HG03045 (cell line): ENCODE data around the gene TOB2.
"Not testable (repeated sequence)": the region's sequence is repeated elsewhere in the genome, so short reads cannot be mapped to it uniquely, and the experiment has no call there.

Experiments used
- ATAC-seq: cut with Tn5 transposase; IDR thresholded peaks from one replicate; pipeline ENCODE4 v1.9.1; 2021; ENCODE audit warnings: mild to moderate bottlenecking, moderate library complexity; ENCODE audit not compliant: unreplicated experiment

The TOB2 gene

GRCh38 chr22:41468381-41469217 is 22.0 kb upstream of the TOB2 start, which contains the start of the genes ACO2 and PHF5A:
ACO2 (plus strand) TSS chr22:41469117; CDS start chr22:41469147, 30 bp downstream.
PHF5A (minus strand) TSS chr22:41468692; CDS start chr22:41468653, 39 bp downstream.
- ATAC-seq = peak; percentile 85

GRCh38 chr22:41461901-41462300 is 15.3 kb upstream of the TOB2 start:
- ATAC-seq = no peak

- not testable (repeated sequence) for ATAC-seq
These were observed 13.5 kb upstream of the TOB2 start for GRCh38 chr22:41460071-41460470.

GRCh38 chr22:41459431-41459830 is 12.8 kb upstream of the TOB2 start:
- ATAC-seq = no peak

GRCh38 chr22:41458161-41458728 is 11.6 kb upstream of the TOB2 start:
- ATAC-seq = no peak

GRCh38 chr22:41448189-41448808 is 1.7 kb upstream of the TOB2 start:
- peak; percentile 45 for ATAC-seq

- ATAC-seq = no peak
These were observed 1.0 kb upstream of the TOB2 start for GRCh38 chr22:41447435-41448188.

GRCh38 chr22:41446057-41446501 is 522 bp downstream of the TOB2 start:
- no peak for ATAC-seq

GRCh38 chr22:41445129-41446056 is 1.2 kb downstream of the TOB2 start:
- no peak for ATAC-seq

GRCh38 chr22:41444360-41445128 is 2.1 kb downstream of the TOB2 start:
- peak; percentile 40 for ATAC-seq

GRCh38 chr22:41442240-41442792 is 4.3 kb downstream of the TOB2 start:
- no peak for ATAC-seq

- not testable (repeated sequence) for ATAC-seq
These were observed 6.1 kb downstream of the TOB2 start for GRCh38 chr22:41440511-41440910.

- ATAC-seq = no peak
These were observed 9.4 kb downstream of the TOB2 start for GRCh38 chr22:41437198-41437597.

- ATAC-seq = no peak
These were observed 10.1 kb downstream of the TOB2 start for GRCh38 chr22:41436322-41437113.

GRCh38 chr22:41435560-41435959 is 11.0 kb downstream of the TOB2 start:
- ATAC-seq = no peak

GRCh38 chr22:41434361-41435003 is 12.1 kb downstream of the TOB2 start:
- not testable (repeated sequence) for ATAC-seq

- ATAC-seq = not testable (repeated sequence)
These were observed 13.1 kb downstream of the TOB2 start for GRCh38 chr22:41433480-41433879.
